ENCODE measurements around the gene KIF23. TPM values are rescaled to one million over a fixed set of nuclear protein-coding genes. Genes with fewer than 3 reads are reported as not detected.
"Not testable (repeated sequence)": the region's sequence is repeated elsewhere in the genome, so short reads cannot be mapped to it uniquely, and the experiment has no call there.

KIF23 gene
- total and polyA plus RNA-seq, 2 experiments from 2014 or later, result 12.3 to 58.9 TPM

- peaks cover 6% of the 10 kb centered on the region for H3K36me3 ChIP-seq
- no peaks in the 10 kb centered on the region for H3K9me3 ChIP-seq (ENCODE audit: low read depth)
- peak overlapping the region; percentile 90 for H3K27ac ChIP-seq
- DNase-seq (ENCODE audit: low read depth in 1 of 2, low spot score in 1 of 2), result peak in 1 of 2 donors; percentile 48
- no peak overlapping the region for H3K4me3 ChIP-seq
- no peak for TF ChIP-seq CTCF (IDR thresholded peaks at IDR 0.05; ENCODE audit: low read depth, low read length)
- peaks cover 30% of the 10 kb centered on the region for H3K4me1 ChIP-seq (ENCODE audit: low read depth)
- H3K27me3 ChIP-seq, result no peaks in the 10 kb centered on the region
Observed at GRCh38 chr15:69446953-69447352, 32.8 kb downstream of the KIF23 start.

- not testable (repeated sequence) for H3K9me3 ChIP-seq (ENCODE audit: low read depth); H3K36me3 ChIP-seq; H3K4me3 ChIP-seq; H3K27me3 ChIP-seq; H3K27ac ChIP-seq; DNase-seq (ENCODE audit: low read depth in 1 of 2, low spot score in 1 of 2)
- H3K4me1 ChIP-seq (ENCODE audit: low read depth), result peaks cover 40% of the 10 kb centered on the region
Observed at GRCh38 chr15:69450221-69450620, 36.1 kb downstream of the KIF23 start.

GRCh38 chr15:69450968-69451695, 37.0 kb downstream of the KIF23 start:
- peak overlapping the region; percentile 95 for H3K27ac ChIP-seq
- no peak for DNase-seq (ENCODE audit: low read depth in 1 of 2, low spot score in 1 of 2)
- no peak for TF ChIP-seq CTCF (IDR thresholded peaks at IDR 0.05; ENCODE audit: low read depth, low read length)
- H3K36me3 ChIP-seq, result peaks cover 13% of the 10 kb centered on the region
- no peak overlapping the region for H3K4me3 ChIP-seq
- no peaks in the 10 kb centered on the region for H3K9me3 ChIP-seq (ENCODE audit: low read depth)
- no peaks in the 10 kb centered on the region for H3K27me3 ChIP-seq
- peaks cover 31% of the 10 kb centered on the region for H3K4me1 ChIP-seq (ENCODE audit: low read depth)

GRCh38 chr15:69451951-69452691, 38.0 kb downstream of the KIF23 start:
- H3K27me3 ChIP-seq, result no peaks in the 10 kb centered on the region
- H3K36me3 ChIP-seq, result peaks cover 19% of the 10 kb centered on the region
- H3K27ac ChIP-seq, result peak overlapping the region; percentile 95
- H3K4me3 ChIP-seq, result peak overlapping the region; percentile 91
- peaks cover 23% of the 10 kb centered on the region for H3K4me1 ChIP-seq (ENCODE audit: low read depth)
- DNase-seq (ENCODE audit: low read depth in 1 of 2, low spot score in 1 of 2), result peak in 1 of 2 donors; percentile 65
- no peaks in the 10 kb centered on the region for H3K9me3 ChIP-seq (ENCODE audit: low read depth)
- no peak for TF ChIP-seq CTCF (IDR thresholded peaks at IDR 0.05; ENCODE audit: low read depth, low read length)

GRCh38 chr15:69452692-69453521, 38.8 kb downstream of the KIF23 start, which contains the start of gene RPLP1:
RPLP1 (plus strand) TSS chr15:69452818; CDS start chr15:69452949, 131 bp downstream.
- DNase-seq (ENCODE audit: low read depth in 1 of 2, low spot score in 1 of 2), result peak; percentile 97
- Histone ChIP-seq H3K27me3 (no peaks in the 10 kb centered on the region), H3K27ac (peak within 1 kb of the TSS; percentile 95), H3K4me3 (peak within 1 kb of the TSS; percentile 91), H3K36me3 (peaks cover 19% of the 10 kb centered on the region), H3K9me3 (ENCODE audit: low read depth) (no peaks in the 10 kb centered on the region), H3K4me1 (ENCODE audit: low read depth) (peaks cover 20% of the 10 kb centered on the region)
- no peak for TF ChIP-seq CTCF (IDR thresholded peaks at IDR 0.05; ENCODE audit: low read depth, low read length)
